H9 (cell line): ENCODE data around the gene ACADSB. TPM values are rescaled to one million over a fixed set of nuclear protein-coding genes. Genes with fewer than 3 reads are reported as not detected.

Experiments used
- DNase-seq: peaks from one replicate; pipeline ENCODE4 v3.0.0-alpha.2; 2017
- H2AFZ ChIP-seq: one replicate; pipeline ENCODE4 v1.6.1; 2013; ENCODE audit warnings: mild to moderate bottlenecking, low read length, control low read depth, moderate library complexity
- H2AK5ac ChIP-seq: 2 replicates; pipeline ENCODE4 v1.6.1; 2013; ENCODE audit warnings: low read length, control low read depth, mixed read lengths; ENCODE audit not compliant: insufficient read length
- H2BK120ac ChIP-seq: one replicate; pipeline ENCODE4 v1.6.1; 2013; ENCODE audit warnings: low read depth, mild to moderate bottlenecking, low read length, control low read depth, inconsistent platforms; ENCODE audit not compliant: poor library complexity, severe bottlenecking
- H2BK12ac ChIP-seq: 2 replicates; pipeline ENCODE4 v1.6.1; 2013; ENCODE audit warnings: low read length, control low read depth, mixed read lengths, low read depth; ENCODE audit not compliant: insufficient read length
- H2BK15ac ChIP-seq: 2 replicates; pipeline ENCODE4 v1.6.1; 2013; ENCODE audit warnings: low read depth, low read length, control low read depth
- H2BK20ac ChIP-seq: one replicate; pipeline ENCODE4 v1.6.1; 2013; ENCODE audit warnings: low read depth, mild to moderate bottlenecking, low read length, control low read depth, inconsistent platforms; ENCODE audit not compliant: poor library complexity, severe bottlenecking
- H2BK5ac ChIP-seq: 2 replicates; pipeline ENCODE4 v1.6.1; 2013; ENCODE audit warnings: low read length, control low read depth, mixed read lengths; ENCODE audit not compliant: insufficient read length
- H3K14ac ChIP-seq: 2 replicates; pipeline ENCODE4 v1.6.1; 2013; ENCODE audit warnings: low read length, control low read depth; ENCODE audit not compliant: insufficient read depth
- H3K18ac ChIP-seq: 2 replicates; pipeline ENCODE4 v1.6.1; 2013; ENCODE audit warnings: low read depth, mild to moderate bottlenecking, mixed read lengths, low read length, control low read depth; ENCODE audit not compliant: insufficient read length
- H3K23ac ChIP-seq: 2 replicates; pipeline ENCODE4 v1.6.1; 2013; ENCODE audit warnings: low read length, control low read depth, mixed read lengths, low read depth; ENCODE audit not compliant: insufficient read length
- H3K23me2 ChIP-seq: 2 replicates; pipeline ENCODE4 v1.6.1; 2013; ENCODE audit warnings: low read depth, mild to moderate bottlenecking, mixed read lengths, low read length, control low read depth; ENCODE audit not compliant: insufficient read length, poor library complexity, severe bottlenecking
- H3K27ac ChIP-seq: 2 replicates; pipeline ENCODE4 v1.5.1; 2013; ENCODE audit warnings: low read length, control low read depth, mixed read lengths, low read depth; ENCODE audit not compliant: insufficient read length
- H3K27me3 ChIP-seq: 2 replicates; pipeline ENCODE4 v1.6.1; 2013; ENCODE audit warnings: low read length, control low read depth, inconsistent platforms; ENCODE audit not compliant: insufficient read depth
- H3K4ac ChIP-seq: 2 replicates; pipeline ENCODE4 v1.6.1; 2013; ENCODE audit warnings: low read depth, mild to moderate bottlenecking, control low read depth, inconsistent platforms, low read length, moderate library complexity
- H3K4me1 ChIP-seq: 2 replicates; pipeline ENCODE4 v1.6.1; 2013; ENCODE audit warnings: low read length, control low read depth, inconsistent platforms; ENCODE audit not compliant: insufficient read depth
- H3K4me2 ChIP-seq: 2 replicates; pipeline ENCODE4 v1.6.1; 2013; ENCODE audit warnings: low read length, control low read depth, mixed read lengths; ENCODE audit not compliant: insufficient read length, insufficient read depth
- H3K56ac ChIP-seq: 2 replicates; pipeline ENCODE4 v1.6.1; 2013; ENCODE audit warnings: low read depth, mild to moderate bottlenecking, mixed read lengths, low read length, control low read depth; ENCODE audit not compliant: insufficient read length
- H3K79me1 ChIP-seq: 2 replicates; pipeline ENCODE4 v1.6.1; 2013; ENCODE audit warnings: low read depth, mild to moderate bottlenecking, moderate library complexity, low read length, control low read depth, inconsistent platforms; ENCODE audit not compliant: insufficient read depth, poor library complexity, severe bottlenecking
- H3K79me2 ChIP-seq: 2 replicates; pipeline ENCODE4 v1.6.1; 2013; ENCODE audit warnings: low read length, control low read depth, inconsistent platforms; ENCODE audit not compliant: insufficient read depth
- H3K9ac ChIP-seq: 2 replicates; pipeline ENCODE4 v1.6.1; 2013; ENCODE audit warnings: low read length, control low read depth, mixed read lengths; ENCODE audit not compliant: insufficient read length; ENCODE audit errors: extremely low read depth
- H3K9me3 ChIP-seq: one replicate; pipeline ENCODE4 v1.6.1; 2013; ENCODE audit warnings: low read depth, low read length, inconsistent platforms; ENCODE audit not compliant: control insufficient read depth
- H3T11ph ChIP-seq: one replicate; pipeline ENCODE4 v1.6.1; 2013; ENCODE audit warnings: mild to moderate bottlenecking, low read length, control low read depth, inconsistent platforms
- H4K20me1 ChIP-seq: one replicate; pipeline ENCODE4 v1.6.1; 2013; ENCODE audit not compliant: control insufficient read depth, insufficient read length, insufficient read depth
- H4K5ac ChIP-seq: 2 replicates; pipeline ENCODE4 v1.6.1; 2013; ENCODE audit warnings: low read depth, mild to moderate bottlenecking, mixed read lengths, low read length, control low read depth; ENCODE audit not compliant: insufficient read length
- H4K8ac ChIP-seq: replicated peaks from 2 replicates; pipeline ENCODE4 v1.6.1; 2013; ENCODE audit warnings: low read length, control low read depth, mixed read lengths, low read depth; ENCODE audit not compliant: insufficient read length
- H4K91ac ChIP-seq: 2 replicates; pipeline ENCODE4 v1.6.1; 2013; ENCODE audit warnings: low read depth, mild to moderate bottlenecking, moderate library complexity, mixed read lengths, low read length, control low read depth; ENCODE audit not compliant: insufficient read length
- H3K27ac Mint-ChIP-seq, 3 experiments: 2 replicates in 2 of 3; 3 replicates in 1 of 3; pipeline ENCODE4 v1.8.0; 2020 to 2021; ENCODE audit warnings: mixed read lengths in 3 of 3, mild to moderate bottlenecking in 1 of 3, moderate library complexity in 1 of 3
- H3K27me3 Mint-ChIP-seq: 2 replicates; pipeline ENCODE4 v1.8.0; 2021; ENCODE audit warnings: low read depth, mild to moderate bottlenecking, moderate library complexity, mixed read lengths
- H3K36me3 Mint-ChIP-seq, 3 experiments: 2 replicates in 2 of 3; 3 replicates in 1 of 3; pipeline ENCODE4 v1.8.0; 2020 to 2021; ENCODE audit warnings: low read depth in 3 of 3, mixed read lengths in 3 of 3; ENCODE audit not compliant: insufficient read depth in 1 of 3
- H3K4me1 Mint-ChIP-seq, 2 experiments: 2 replicates each; pipeline ENCODE4 v1.8.0; 2020; ENCODE audit warnings: mixed read lengths in 2 of 2
- H3K4me3 Mint-ChIP-seq, 2 experiments: 2 replicates in 1 of 2; 3 replicates in 1 of 2; pipeline ENCODE4 v1.8.0; 2020 to 2021; ENCODE audit warnings: mild to moderate bottlenecking in 2 of 2, mixed read lengths in 2 of 2, moderate library complexity in 1 of 2
- H3K9me3 Mint-ChIP-seq, 2 experiments: 2 replicates in 1 of 2; 3 replicates in 1 of 2; pipeline ENCODE4 v1.8.0; 2020; ENCODE audit warnings: mild to moderate bottlenecking in 2 of 2, mixed read lengths in 2 of 2, moderate library complexity in 1 of 2
- CTCF ChIP-seq: fragments of 200-600 bp; sonication (generic); conservative IDR thresholded peaks from 3 replicates; pipeline ENCODE4 v1.8.0; 2021; ENCODE audit warnings: antibody characterized with exemption, mild to moderate bottlenecking
- WGBS: extraction: QIAGEN DNeasy Blood & Tissue Kit; methylation state at CpG from one replicate; pipeline ENCODE4 v1.1.7; 2013; ENCODE audit warnings: missing lambda C conversion rate, low lambda C conversion rate, mixed read lengths; ENCODE audit not compliant: insufficient read length; ENCODE audit errors: extremely low coverage; 5-methylcytosine and 5-hydroxymethylcytosine counted together
- total RNA-seq: library from RNA; stranded (reverse); gene quantifications from 2 replicates; pipeline ENCODE4 v1.2.1, GENCODE V29; 2021

Gene ACADSB
- total RNA-seq, 1 experiment from 2014 or later: 35.1 TPM

DNA sequence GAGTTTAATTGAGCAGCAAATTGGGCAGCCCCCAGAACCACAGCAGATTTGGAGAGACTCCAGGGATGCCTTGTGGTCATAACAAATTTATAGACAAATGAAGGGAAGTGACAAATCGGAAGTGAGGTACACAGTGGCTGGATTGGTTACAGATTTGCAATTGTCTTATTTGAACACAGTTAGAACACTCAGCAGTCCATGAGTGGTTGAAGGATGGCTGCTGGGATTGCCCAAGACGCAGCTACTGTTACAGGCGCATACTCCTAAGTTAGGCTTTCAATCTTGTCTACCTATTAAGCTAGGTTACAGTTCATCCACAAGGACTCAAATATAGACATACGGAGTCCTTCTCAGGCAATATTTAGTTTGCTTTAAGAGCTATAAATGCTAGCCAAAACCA is 7.4 kb downstream of the ACADSB start:
- Histone ChIP-seq H3T11ph (no peak overlapping the region), H4K20me1 (no peaks in the 10 kb centered on the region), H2AFZ (no peak overlapping the region), H2BK15ac (no peak overlapping the region), H3K14ac (no peak overlapping the region), H4K5ac (no peak overlapping the region), H3K79me2 (no peaks in the 10 kb centered on the region), H3K9ac (no peak overlapping the region), H3K79me1 (no peaks in the 10 kb centered on the region), H2BK12ac (peak overlapping the region; percentile 73), H2BK120ac (no peak overlapping the region), H3K18ac (no peak overlapping the region), H3K27ac (no peak overlapping the region), H3K23me2 (no peaks in the 10 kb centered on the region), H2BK5ac (no peak overlapping the region), H3K27me3 (peaks cover under 1% of the 10 kb centered on the region; the same call in 1 of the 2 replicates), H3K4me1 (peaks cover 19% of the 10 kb centered on the region), H2BK20ac (no peak overlapping the region), H3K4me2 (no peak overlapping the region), H3K4ac (no peak overlapping the region), H4K8ac (no peak overlapping the region), H3K23ac (no peak overlapping the region), H3K9me3 (no peaks in the 10 kb centered on the region), H4K91ac (no peak overlapping the region), H3K56ac (no peak overlapping the region), H2AK5ac (no peak overlapping the region)
- H3K4me1 Mint-ChIP-seq: peaks cover 57 to 59% of the 10 kb centered on the region in 2 experiments
- no CpG with 5 or more reads among the region's 4 CpGs for WGBS
- no peak overlapping the region for H3K27ac Mint-ChIP-seq
- no peak for DNase-seq
- H3K27me3 Mint-ChIP-seq: peaks cover 5% of the 10 kb centered on the region
- peaks cover 20 to 38% (median 21%) of the 10 kb centered on the region in 3 experiments for H3K36me3 Mint-ChIP-seq
- TF ChIP-seq CTCF: no peak
- H3K9me3 Mint-ChIP-seq: peaks cover 4 to 13% of the 10 kb centered on the region in 2 experiments; a peak in 3 of 5 replicates
- H3K4me3 Mint-ChIP-seq: no peak overlapping the region
